CMK (cell line): ENCODE measurements around the gene FOXR1.
A peak's percentile ranks its signal among the peaks of the same experiment; 100 is the strongest.

Experiments used
- DNase-seq: peaks from one replicate; pipeline ENCODE4 v3.0.0-alpha.2; 2010; ENCODE audit warnings: low read depth

Gene FOXR1

GRCh38 chr11:118971646-118972045 lies at the start of gene FOXR1:
Gene FOXR1, plus strand, starts transcription at chr11:118971761. Its CDS starts 171 bp downstream, at chr11:118971932.
- DNase-seq = no peak

- no peak for DNase-seq
Measured at GRCh38 chr11:118921929-118922744, 49.4 kb upstream of the FOXR1 start.

- DNase-seq = no peak
Measured at GRCh38 chr11:118922745-118923627, 48.6 kb upstream of the FOXR1 start.

- no peak for DNase-seq
Measured at GRCh38 chr11:118923721-118924587, 47.6 kb upstream of the FOXR1 start.

GRCh38 chr11:118924591-118925585 lies 46.7 kb upstream of the FOXR1 start:
- no peak for DNase-seq

- DNase-seq = no peak
Measured at GRCh38 chr11:118927554-118928100, 43.9 kb upstream of the FOXR1 start.

- peak; percentile 91 for DNase-seq
Measured at GRCh38 chr11:118928101-118928869, 43.3 kb upstream of the FOXR1 start.

GRCh38 chr11:118928870-118929500 lies 42.6 kb upstream of the FOXR1 start:
- no peak for DNase-seq

GRCh38 chr11:118929501-118930093 lies 42.0 kb upstream of the FOXR1 start:
- DNase-seq = peak; percentile 87

GRCh38 chr11:118930094-118930712 lies 41.4 kb upstream of the FOXR1 start:
- DNase-seq = no peak

GRCh38 chr11:118931571-118931970 lies 40.0 kb upstream of the FOXR1 start:
- DNase-seq = no peak

GRCh38 chr11:118933486-118933885 lies 38.1 kb upstream of the FOXR1 start:
- no peak for DNase-seq

- no peak for DNase-seq
Measured at GRCh38 chr11:118935376-118935775, 36.2 kb upstream of the FOXR1 start.

GRCh38 chr11:118938491-118939403 lies 32.8 kb upstream of the FOXR1 start:
- DNase-seq = no peak

GRCh38 chr11:118939404-118939915 lies 32.1 kb upstream of the FOXR1 start:
- DNase-seq = no peak

GRCh38 chr11:118939953-118940598 lies 31.5 kb upstream of the FOXR1 start:
- DNase-seq = peak; percentile 75
